Thyroid gland (tissue), 4 donors: ENCODE data around the gene SUN1. TPM values are rescaled to one million over a fixed set of nuclear protein-coding genes. Genes with fewer than 3 reads are reported as not detected.

Source experiments
- DNase-seq, 2 donors: peaks; one replicate each; pipeline ENCODE4 v3.0.0-alpha.2; 2019
- H3K27ac ChIP-seq, 3 donors: fragments of 200-600 bp; sonication (generic); 1 replicate in 2 of 3; 2 replicates in 1 of 3; pipeline ENCODE4 v1.5.1; 2016 to 2019; ENCODE audit warnings: mild to moderate bottlenecking in 1 of 3, moderate library complexity in 1 of 3
- H3K27me3 ChIP-seq: fragments of 200-600 bp; sonication (generic); one replicate; pipeline ENCODE4 v1.5.1; 2019
- H3K36me3 ChIP-seq, 2 donors: fragments of 200-600 bp; sonication (generic); one replicate each; pipeline ENCODE4 v1.5.1; 2016 to 2019
- H3K4me1 ChIP-seq, 2 donors: fragments of 200-600 bp; sonication (generic); one replicate each; pipeline ENCODE4 v1.5.1; 2017 to 2019
- H3K4me3 ChIP-seq, 3 donors: fragments of 200-600 bp; sonication (generic); replicated peaks in 1 of 3; 1 replicate in 2 of 3; 2 replicates in 1 of 3; pipeline ENCODE4 v1.5.1; 2016; ENCODE audit warnings: mild to moderate bottlenecking in 1 of 3
- H3K9me3 ChIP-seq: fragments of 200-600 bp; sonication (generic); one replicate; pipeline ENCODE4 v1.5.1; 2017
- CTCF ChIP-seq, 6 experiments: fragments of 200-600 bp in 3 of 6; fragments of 450-650 bp in 3 of 6; sonication (generic) in 3 of 6; IDR thresholded peaks; one replicate each; pipeline ENCODE4 v1.5.1; 2016 to 2019; ENCODE audit warnings: antibody characterized with exemption in 6 of 6, mild to moderate bottlenecking in 2 of 6, inconsistent platforms in 1 of 6, moderate library complexity in 1 of 6
- POLR2A ChIP-seq, 2 donors: fragments of 450-650 bp; IDR thresholded peaks; one replicate each; pipeline ENCODE4 v1.6.1; 2017; ENCODE audit warnings: antibody characterized with exemption in 2 of 2, mild to moderate bottlenecking in 2 of 2, moderate library complexity in 1 of 2
- whole genome bisulfite sequencing, 2 donors: methylation state at CpG; one replicate each; pipeline ENCODE4 v1.1.5; 2017; 5-methylcytosine and 5-hydroxymethylcytosine counted together
- intact Hi-C: fragments of 100-400 bp; cut with DNase I; formaldehyde crosslinking; loops from one replicate; pipeline ENCODE4 v1.15.1; 2023
- total RNA-seq, 4 donors: library from RNA; depleted of rRNA; stranded (reverse); fragments of >200 nt; gene quantifications; one replicate each; pipeline ENCODE4 v1.2.3, GENCODE V29; 2016

Gene SUN1
- total RNA-seq, 4 donors from 2014 or later: 146 to 260 (median 186) TPM

GRCh38 chr7:805261-805660 is 27.0 kb upstream of the SUN1 start:
- no peak overlapping the region for H3K4me3 ChIP-seq
- WGBS, 2 donors: 68 to 84% methylated on average over 18 of the region's 18 CpGs
- H3K9me3 ChIP-seq: no peaks in the 10 kb centered on the region
- peaks cover 18 to 21% of the 10 kb centered on the region in 2 donors for H3K4me1 ChIP-seq
- H3K27ac ChIP-seq: peak overlapping the region in 2 of 3 donors; percentile 27 to 50
- no peaks in the 10 kb centered on the region for H3K27me3 ChIP-seq
- TF ChIP-seq CTCF (IDR thresholded peaks at IDR 0.05) (no peak), POLR2A (IDR thresholded peaks at IDR 0.05) (no peak)
- H3K36me3 ChIP-seq: no peaks in the 10 kb centered on the region
- no peak for DNase-seq
- intact Hi-C loops: no loop called here

- peak; percentile 62 to 69 for DNase-seq
- WGBS, 2 donors: 23 to 35% methylated on average over 26 to 30 of the region's 56 CpGs
Observed at GRCh38 chr7:815284-816216, 16.7 kb upstream of the SUN1 start.

GRCh38 chr7:816300-816750 is 16.0 kb upstream of the SUN1 start:
- H3K27me3 ChIP-seq: no peaks in the 10 kb centered on the region
- H3K4me1 ChIP-seq: peaks cover 15 to 40% of the 10 kb centered on the region in 2 donors
- peak; percentile 99 for DNase-seq
- intact Hi-C loops: no loop called here
- TF ChIP-seq CTCF (IDR thresholded peaks at IDR 0.05) (no peak), POLR2A (IDR thresholded peaks at IDR 0.05) (peak; percentile 78 to 96)
- no peaks in the 10 kb centered on the region for H3K36me3 ChIP-seq
- H3K27ac ChIP-seq: peak overlapping the region; percentile 35 to 84 (median 83)
- H3K4me3 ChIP-seq: peak overlapping the region in 2 of 3 donors; percentile 9 to 80
- H3K9me3 ChIP-seq: no peaks in the 10 kb centered on the region
- WGBS, 2 donors: 0% methylated on average over 2 of the region's 51 CpGs; no CpG with 5 or more reads in 1 of the 2 donors

More at GRCh38 chr7:815284-816216, 16.7 kb upstream of the SUN1 start:
- H3K4me3 ChIP-seq: peak overlapping the region in 2 of 3 donors; percentile 9 to 61
- no peaks in the 10 kb centered on the region for H3K9me3 ChIP-seq
- H3K27me3 ChIP-seq: no peaks in the 10 kb centered on the region
- TF ChIP-seq POLR2A (IDR thresholded peaks at IDR 0.05): peak in 1 of 2 donors; percentile 66
- peak in 1 of 6 experiments; percentile 5 for TF ChIP-seq CTCF (IDR thresholded peaks at IDR 0.05)
- H3K36me3 ChIP-seq: no peaks in the 10 kb centered on the region
- peak overlapping the region; percentile 35 to 84 (median 83) for H3K27ac ChIP-seq
- intact Hi-C loops: no loop called here
- H3K4me1 ChIP-seq: peaks cover 15 to 33% of the 10 kb centered on the region in 2 donors

- intact Hi-C loops: no loop called here
- peak in 1 of 2 donors; percentile 42 for DNase-seq
- Histone ChIP-seq H3K27me3 (no peaks in the 10 kb centered on the region), H3K36me3 (no peaks in the 10 kb centered on the region), H3K27ac (peak overlapping the region in 2 of 3 donors; percentile 65 to 86), H3K9me3 (no peaks in the 10 kb centered on the region), H3K4me1 (peaks cover 15 to 41% of the 10 kb centered on the region in 2 donors), H3K4me3 (peak overlapping the region; percentile 49 to 80 (median 59))
- TF ChIP-seq CTCF (IDR thresholded peaks at IDR 0.05): no peak
- no peak for TF ChIP-seq POLR2A (IDR thresholded peaks at IDR 0.05)
- 0 to 1% methylated on average over 42 to 48 of the region's 88 CpGs for WGBS, 2 donors
Observed at GRCh38 chr7:816751-817671, 15.3 kb upstream of the SUN1 start.
